Hepatocyte (in vitro differentiated cells): Measurements from ENCODE around the gene SYNE2. TPM values are rescaled to one million over a fixed set of nuclear protein-coding genes. Genes with fewer than 3 reads are reported as not detected.

Source experiments
- DNase-seq: peaks from one replicate; pipeline ENCODE4 v3.0.0-alpha.2; 2016; ENCODE audit warnings: low spot score
- H2AFZ ChIP-seq: fragments of 200-600 bp; sonication (generic); 2 replicates; pipeline ENCODE4 v1.6.0; 2016; ENCODE audit warnings: antibody characterized with exemption, mild to moderate bottlenecking
- H3K27ac ChIP-seq: fragments of 200-600 bp; sonication (generic); 2 replicates; pipeline ENCODE4 v1.5.1; 2016; ENCODE audit warnings: mild to moderate bottlenecking
- H3K27me3 ChIP-seq: fragments of 200-600 bp; sonication (generic); 2 replicates; pipeline ENCODE4 v1.6.1; 2016
- H3K36me3 ChIP-seq: fragments of 200-600 bp; sonication (generic); replicated peaks from 2 replicates; pipeline ENCODE4 v1.5.1; 2016; ENCODE audit warnings: low read depth; ENCODE audit not compliant: insufficient read depth
- H3K4me1 ChIP-seq: fragments of 200-600 bp; sonication (generic); 2 replicates; pipeline ENCODE4 v1.5.1; 2016; ENCODE audit warnings: mild to moderate bottlenecking, moderate library complexity; ENCODE audit not compliant: insufficient read depth
- H3K4me2 ChIP-seq: fragments of 200-600 bp; sonication (generic); 2 replicates; pipeline ENCODE4 v1.6.0; 2016
- H3K4me3 ChIP-seq: fragments of 200-600 bp; sonication (generic); 2 replicates; pipeline ENCODE4 v1.5.1; 2016; ENCODE audit warnings: mild to moderate bottlenecking
- H3K79me2 ChIP-seq: fragments of 200-600 bp; sonication (generic); 2 replicates; pipeline ENCODE4 v1.6.0; 2017; ENCODE audit warnings: mild to moderate bottlenecking
- H3K9me2 ChIP-seq: fragments of 200-600 bp; sonication (generic); replicated peaks from 2 replicates; pipeline ENCODE4 v1.6.0; 2017; ENCODE audit warnings: mild to moderate bottlenecking; ENCODE audit not compliant: insufficient read depth
- H3K9me3 ChIP-seq: fragments of 200-600 bp; sonication (generic); 2 replicates; pipeline ENCODE4 v1.5.1; 2016; ENCODE audit warnings: low read depth, mild to moderate bottlenecking
- H4K20me1 ChIP-seq: fragments of 200-600 bp; sonication (generic); 2 replicates; pipeline ENCODE4 v1.6.0; 2016; ENCODE audit warnings: mild to moderate bottlenecking; ENCODE audit not compliant: insufficient read depth, poor library complexity, severe bottlenecking
- CTCF ChIP-seq: fragments of 200-600 bp; sonication (generic); IDR thresholded peaks from 2 replicates; pipeline ENCODE4 v1.5.1; 2016; ENCODE audit warnings: antibody characterized with exemption, mild to moderate bottlenecking; ENCODE audit not compliant: poor library complexity
- EZH2 ChIP-seq: fragments of 200-600 bp; sonication (generic); IDR thresholded peaks from 2 replicates; pipeline ENCODE4 v1.6.1; 2016; ENCODE audit warnings: antibody characterized with exemption, mild to moderate bottlenecking, borderline replicate concordance
- EZH2phosphoT487 ChIP-seq: fragments of 200-600 bp; sonication (generic); IDR thresholded peaks from one replicate; pipeline ENCODE4 v1.6.1; 2018; ENCODE audit warnings: antibody characterized with exemption, mild to moderate bottlenecking, low read depth, moderate library complexity; ENCODE audit not compliant: unreplicated experiment, severe bottlenecking
- WGBS: methylation state at CpG from one replicate; pipeline ENCODE4 v1.1.6; 2016; ENCODE audit warnings: low lambda C conversion rate; ENCODE audit errors: missing lambda C conversion rate; 5-methylcytosine and 5-hydroxymethylcytosine counted together
- polyA plus RNA-seq: library from polyadenylated mRNA; unstranded; fragments of >200 nt; fragmentation: Nextera tagmentation; extraction: Ambion mirVana; gene quantifications from 2 replicates; pipeline ENCODE4 v1.2.1, GENCODE V29; 2016
- total RNA-seq: library from RNA; depleted of rRNA; stranded (reverse); fragments of >200 nt; gene quantifications from 2 replicates; pipeline ENCODE4 v1.2.3, GENCODE V29; 2014

The SYNE2 gene
- total and polyA plus RNA-seq, 2 experiments from 2014 or later, result 21.0 to 58.6 TPM

- Histone ChIP-seq H4K20me1 (no peaks in the 10 kb centered on the region), H3K4me1 (no peaks in the 10 kb centered on the region), H3K27ac (no peak overlapping the region), H3K79me2 (no peaks in the 10 kb centered on the region), H3K9me3 (no peaks in the 10 kb centered on the region), H3K27me3 (no peaks in the 10 kb centered on the region), H3K9me2 (no peaks in the 10 kb centered on the region), H3K4me3 (no peak overlapping the region), H2AFZ (no peak overlapping the region), H3K36me3 (no peaks in the 10 kb centered on the region), H3K4me2 (no peak overlapping the region)
- DNase-seq, result no peak
- TF ChIP-seq EZH2 (no peak), CTCF (no peak), EZH2phosphoT487 (no peak)
These were observed 235.8 kb downstream of the SYNE2 start for GRCh38 chr14:64088647-64088964.

GRCh38 chr14:64089920-64090319 is 237.1 kb downstream of the SYNE2 start:
- Histone ChIP-seq H3K27me3 (no peaks in the 10 kb centered on the region), H3K27ac (no peak overlapping the region), H4K20me1 (no peaks in the 10 kb centered on the region), H3K4me1 (no peaks in the 10 kb centered on the region), H2AFZ (no peak overlapping the region), H3K9me2 (no peaks in the 10 kb centered on the region), H3K4me2 (no peak overlapping the region), H3K79me2 (no peaks in the 10 kb centered on the region), H3K9me3 (no peaks in the 10 kb centered on the region), H3K4me3 (no peak overlapping the region), H3K36me3 (no peaks in the 10 kb centered on the region)
- no peak for TF ChIP-seq CTCF
- TF ChIP-seq EZH2phosphoT487, result no peak
- TF ChIP-seq EZH2, result no peak
- DNase-seq, result no peak
- 61% methylated on average over 2 of the region's 2 CpGs for WGBS

- no peaks in the 10 kb centered on the region for H3K9me2 ChIP-seq
- H2AFZ ChIP-seq, result no peak overlapping the region
- no peaks in the 10 kb centered on the region for H3K9me3 ChIP-seq
- 52% methylated on average over 1 of the region's 1 CpG for WGBS
- DNase-seq, result no peak
- H3K4me3 ChIP-seq, result no peak overlapping the region
- H3K27ac ChIP-seq, result no peak overlapping the region
- H3K27me3 ChIP-seq, result no peaks in the 10 kb centered on the region
- H4K20me1 ChIP-seq, result no peaks in the 10 kb centered on the region
- H3K36me3 ChIP-seq, result no peaks in the 10 kb centered on the region
- H3K4me2 ChIP-seq, result no peak overlapping the region
- no peaks in the 10 kb centered on the region for H3K79me2 ChIP-seq
- TF ChIP-seq CTCF (no peak), EZH2phosphoT487 (no peak), EZH2 (no peak)
- no peaks in the 10 kb centered on the region for H3K4me1 ChIP-seq
These were observed 238.4 kb downstream of the SYNE2 start for GRCh38 chr14:64091217-64091616.

- Histone ChIP-seq H3K27ac (no peak overlapping the region), H2AFZ (no peak overlapping the region), H3K79me2 (no peaks in the 10 kb centered on the region), H3K27me3 (no peaks in the 10 kb centered on the region), H4K20me1 (no peaks in the 10 kb centered on the region), H3K4me1 (no peaks in the 10 kb centered on the region), H3K9me3 (no peaks in the 10 kb centered on the region), H3K4me3 (no peak overlapping the region), H3K9me2 (no peaks in the 10 kb centered on the region), H3K4me2 (no peak overlapping the region), H3K36me3 (no peaks in the 10 kb centered on the region)
- WGBS, result 78% methylated on average over 4 of the region's 4 CpGs
- TF ChIP-seq CTCF (no peak), EZH2phosphoT487 (no peak), EZH2 (no peak)
- DNase-seq, result no peak
These were observed 239.5 kb downstream of the SYNE2 start for GRCh38 chr14:64092338-64092737.
